Prostate gland (tissue), 2 donors: ENCODE measurements around the gene B9D1. TPM values are rescaled to one million over a fixed set of nuclear protein-coding genes. Genes with fewer than 3 reads are reported as not detected.

Experiments
- DNase-seq: peaks from one replicate; pipeline ENCODE4 v3.0.0-alpha.2; 2019; ENCODE audit warnings: low spot score
- H3K27ac ChIP-seq, 2 donors: fragments of 200-600 bp; sonication (generic); 2 replicates each; pipeline ENCODE4 v1.5.1; 2017 to 2019
- H3K27me3 ChIP-seq: fragments of 200-600 bp; sonication (generic); replicated peaks from 2 replicates; pipeline ENCODE4 v1.5.1; 2019; ENCODE audit not compliant: insufficient read depth
- H3K36me3 ChIP-seq, 2 donors: fragments of 200-600 bp; sonication (generic); 1 replicate in 1 of 2; 2 replicates in 1 of 2; pipeline versions ENCODE4 v1.5.1 to v1.8.1; 2017 to 2019
- H3K4me1 ChIP-seq: fragments of 200-600 bp; sonication (generic); replicated peaks from 2 replicates; pipeline ENCODE4 v1.5.1; 2019
- H3K4me3 ChIP-seq, 2 donors: fragments of 200-600 bp; sonication (generic); 2 replicates each; pipeline ENCODE4 v1.5.1; 2017 to 2019
- H3K9me3 ChIP-seq: fragments of 200-600 bp; sonication (generic); 2 replicates; pipeline ENCODE4 v1.5.1; 2017
- POLR2A ChIP-seq: fragments of 450-650 bp; IDR thresholded peaks from one replicate; pipeline ENCODE4 v1.6.1; 2016; ENCODE audit warnings: antibody characterized with exemption, mild to moderate bottlenecking
- POLR2AphosphoS5 ChIP-seq: sonication (generic); formaldehyde crosslinking; IDR thresholded peaks from one replicate; pipeline ENCODE4 v1.6.1; 2017; ENCODE audit warnings: antibody characterized with exemption
- WGBS: methylation state at CpG from one replicate; pipeline ENCODE4 v1.1.5; 2018; 5-methylcytosine and 5-hydroxymethylcytosine counted together
- intact Hi-C: fragments of 100-400 bp; cut with DNase I; formaldehyde crosslinking; loops from one replicate; pipeline ENCODE4 v1.14.2; 2022
- total RNA-seq, 2 donors: library from RNA; depleted of rRNA; stranded (reverse); fragments of >200 nt; gene quantifications; one replicate each; pipeline ENCODE4 v1.1.0, GENCODE V29; 2016
- TF ChIP-seq, protein P1 (sequence below), 4 experiments: fragments of 200-600 bp in 2 of 4; fragments of 450-650 bp in 2 of 4; sonication (generic) in 2 of 4; IDR thresholded peaks; 1 replicate in 3 of 4; 2 replicates in 1 of 4; pipeline ENCODE4 v1.5.1; 2016 to 2019; ENCODE audit warnings: antibody characterized with exemption in 4 of 4, mild to moderate bottlenecking in 2 of 4, moderate library complexity in 2 of 4

The B9D1 gene
- total RNA-seq, 2 donors from 2014 or later: 15.7 to 28.8 TPM

DNA sequence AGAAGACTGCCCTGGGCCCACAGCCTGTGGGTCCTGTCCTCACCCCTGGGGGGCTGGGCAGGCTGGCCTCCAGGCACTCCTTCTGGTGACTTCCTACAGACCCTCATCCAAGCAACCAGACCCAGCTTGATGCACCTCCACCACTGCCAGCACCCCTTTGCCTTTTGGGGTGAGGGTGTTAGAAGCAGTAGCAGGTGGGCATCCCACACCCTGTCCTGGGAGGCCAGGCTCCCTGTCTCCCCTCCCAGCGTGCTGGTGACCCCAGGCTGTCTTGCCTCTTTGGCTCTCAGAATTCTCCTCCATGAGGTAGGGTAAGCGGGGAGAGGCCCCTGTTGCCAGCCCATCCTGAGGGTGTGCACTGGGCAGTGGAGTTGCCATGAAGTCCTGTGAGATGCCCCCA, 33.4 kb downstream of the B9D1 start:
- no peak for DNase-seq
- Histone ChIP-seq H3K4me3 (no peak overlapping the region), H3K9me3 (no peaks in the 10 kb centered on the region), H3K27ac (no peak overlapping the region), H3K27me3 (no peaks in the 10 kb centered on the region), H3K4me1 (no peaks in the 10 kb centered on the region), H3K36me3 (no peaks in the 10 kb centered on the region)
- TF ChIP-seq, protein P1, sequence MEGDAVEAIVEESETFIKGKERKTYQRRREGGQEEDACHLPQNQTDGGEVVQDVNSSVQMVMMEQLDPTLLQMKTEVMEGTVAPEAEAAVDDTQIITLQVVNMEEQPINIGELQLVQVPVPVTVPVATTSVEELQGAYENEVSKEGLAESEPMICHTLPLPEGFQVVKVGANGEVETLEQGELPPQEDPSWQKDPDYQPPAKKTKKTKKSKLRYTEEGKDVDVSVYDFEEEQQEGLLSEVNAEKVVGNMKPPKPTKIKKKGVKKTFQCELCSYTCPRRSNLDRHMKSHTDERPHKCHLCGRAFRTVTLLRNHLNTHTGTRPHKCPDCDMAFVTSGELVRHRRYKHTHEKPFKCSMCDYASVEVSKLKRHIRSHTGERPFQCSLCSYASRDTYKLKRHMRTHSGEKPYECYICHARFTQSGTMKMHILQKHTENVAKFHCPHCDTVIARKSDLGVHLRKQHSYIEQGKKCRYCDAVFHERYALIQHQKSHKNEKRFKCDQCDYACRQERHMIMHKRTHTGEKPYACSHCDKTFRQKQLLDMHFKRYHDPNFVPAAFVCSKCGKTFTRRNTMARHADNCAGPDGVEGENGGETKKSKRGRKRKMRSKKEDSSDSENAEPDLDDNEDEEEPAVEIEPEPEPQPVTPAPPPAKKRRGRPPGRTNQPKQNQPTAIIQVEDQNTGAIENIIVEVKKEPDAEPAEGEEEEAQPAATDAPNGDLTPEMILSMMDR (IDR thresholded peaks at IDR 0.05): no peak
- TF ChIP-seq POLR2A: no peak
- TF ChIP-seq POLR2AphosphoS5: no peak
- 100% methylated on average over 2 of the region's 2 CpGs for WGBS
- intact Hi-C loops: no loop called here

DNA sequence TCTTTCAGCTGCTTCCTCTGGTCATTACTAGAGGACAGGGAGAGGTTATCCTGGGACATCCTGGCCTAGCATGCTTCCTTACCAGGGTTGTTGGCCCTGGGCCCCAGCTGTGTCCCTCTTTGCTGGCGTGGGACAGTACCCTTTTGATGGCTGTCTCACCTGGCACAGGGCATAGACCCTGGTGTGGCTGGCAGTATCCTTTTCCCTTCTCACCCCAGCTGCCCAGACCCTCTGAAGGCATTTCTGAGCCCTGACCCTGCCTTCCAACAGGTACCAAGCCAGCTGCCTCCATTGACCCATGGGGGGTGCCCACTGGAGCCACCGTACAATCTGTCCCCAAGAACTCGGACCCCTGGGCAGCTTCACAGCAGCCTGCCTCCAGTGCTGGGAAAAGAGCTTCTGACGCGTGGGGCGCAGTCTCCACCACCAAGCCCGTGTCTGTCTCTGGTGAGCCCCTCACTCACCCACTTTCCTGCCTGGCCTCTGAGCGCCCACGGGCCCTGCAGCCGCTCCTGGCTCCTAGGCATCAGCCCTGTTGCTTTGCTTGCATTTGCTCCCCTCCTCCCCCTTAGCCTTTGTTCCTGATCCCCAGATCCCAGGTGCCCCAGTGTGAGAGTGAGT, 34.0 kb downstream of the B9D1 start:
- H3K4me3 ChIP-seq: no peak overlapping the region
- no peaks in the 10 kb centered on the region for H3K36me3 ChIP-seq
- 96% methylated on average over 10 of the region's 10 CpGs for WGBS
- TF ChIP-seq, protein P1 (IDR thresholded peaks at IDR 0.05): no peak
- TF ChIP-seq POLR2AphosphoS5: no peak
- no peak for TF ChIP-seq POLR2A
- H3K27ac ChIP-seq: no peak overlapping the region
- DNase-seq: no peak
- H3K27me3 ChIP-seq: no peaks in the 10 kb centered on the region
- H3K9me3 ChIP-seq: no peaks in the 10 kb centered on the region
- no peaks in the 10 kb centered on the region for H3K4me1 ChIP-seq
- intact Hi-C loops: no loop called here

- no peaks in the 10 kb centered on the region for H3K9me3 ChIP-seq
- H3K4me3 ChIP-seq: no peak overlapping the region
- no peak overlapping the region for H3K27ac ChIP-seq
- no peaks in the 10 kb centered on the region for H3K27me3 ChIP-seq
- DNase-seq: no peak
- H3K36me3 ChIP-seq: no peaks in the 10 kb centered on the region
- TF ChIP-seq, protein P1 (IDR thresholded peaks at IDR 0.05): no peak
- no peak for TF ChIP-seq POLR2A
- no peak for TF ChIP-seq POLR2AphosphoS5
- 77% methylated on average over 14 of the region's 14 CpGs for WGBS
- intact Hi-C loops: no loop called here
- no peaks in the 10 kb centered on the region for H3K4me1 ChIP-seq
Observed at GRCh38 chr17:19327031-19327783, 35.3 kb downstream of the B9D1 start.

DNA sequence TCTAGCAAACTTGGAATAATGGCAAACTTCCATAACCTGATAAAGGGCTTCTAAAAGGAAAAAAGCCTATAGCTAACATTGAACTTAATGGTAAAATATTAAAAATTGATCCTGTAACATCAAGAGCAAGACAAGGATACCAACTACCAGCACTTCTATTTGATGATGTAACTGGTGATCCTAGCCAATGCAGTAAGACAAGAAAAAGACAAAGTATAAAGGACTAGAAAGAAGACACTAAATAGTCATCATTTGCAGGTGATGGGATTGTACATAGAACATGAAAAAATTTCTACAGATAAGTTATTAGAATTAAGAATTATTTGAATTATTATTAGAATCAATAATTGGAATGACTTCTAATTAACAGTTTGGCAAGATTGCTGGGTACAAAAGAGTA, 37.0 kb downstream of the B9D1 start:
- no peak overlapping the region for H3K27ac ChIP-seq
- TF ChIP-seq, protein P1 (IDR thresholded peaks at IDR 0.05): no peak
- TF ChIP-seq POLR2AphosphoS5: no peak
- TF ChIP-seq POLR2A: no peak
- intact Hi-C loops: no loop called here

GRCh38 chr17:19322861-19323260, 39.7 kb downstream of the B9D1 start:
- Histone ChIP-seq H3K4me1 (no peaks in the 10 kb centered on the region), H3K4me3 (no peak overlapping the region), H3K36me3 (no peaks in the 10 kb centered on the region), H3K27ac (no peak overlapping the region), H3K27me3 (no peaks in the 10 kb centered on the region), H3K9me3 (no peaks in the 10 kb centered on the region)
- intact Hi-C loops: no loop called here
- 85% methylated on average over 1 of the region's 1 CpG for WGBS
- no peak for DNase-seq
- TF ChIP-seq POLR2AphosphoS5 (no peak), POLR2A (no peak)
- TF ChIP-seq, protein P1 (IDR thresholded peaks at IDR 0.05): no peak

More for the DNA sequence above, 37.0 kb downstream of the B9D1 start:
- no peak overlapping the region for H3K4me3 ChIP-seq
- no peaks in the 10 kb centered on the region for H3K9me3 ChIP-seq
- DNase-seq: no peak
- H3K36me3 ChIP-seq: no peaks in the 10 kb centered on the region
- no peaks in the 10 kb centered on the region for H3K4me1 ChIP-seq
- H3K27me3 ChIP-seq: no peaks in the 10 kb centered on the region
